HG03039 (cell line): ENCODE data around the gene DNAH10.

Experiments
- ATAC-seq: cut with Tn5 transposase; IDR thresholded peaks from one replicate; pipeline ENCODE4 v1.9.1; 2021; ENCODE audit warnings: mild to moderate bottlenecking, moderate library complexity; ENCODE audit not compliant: unreplicated experiment

The DNAH10 gene

GRCh38 chr12:123761841-123762714 lies at the start of gene DNAH10:
Gene DNAH10, plus strand, starts transcription at chr12:123762301. Its CDS starts 36 bp downstream, at chr12:123762337.
- no peak for ATAC-seq

GRCh38 chr12:123712780-123713319 lies 49.3 kb upstream of the DNAH10 start:
- no peak for ATAC-seq

- no peak for ATAC-seq
Measured at GRCh38 chr12:123713398-123713797, 48.7 kb upstream of the DNAH10 start.

GRCh38 chr12:123713823-123714585 lies 48.1 kb upstream of the DNAH10 start:
- ATAC-seq = no peak

- ATAC-seq = no peak
Measured at GRCh38 chr12:123715195-123715594, 46.9 kb upstream of the DNAH10 start.

GRCh38 chr12:123717350-123717749 lies 44.8 kb upstream of the DNAH10 start:
- ATAC-seq = no peak

GRCh38 chr12:123720141-123720814 lies 41.8 kb upstream of the DNAH10 start:
- no peak for ATAC-seq

- ATAC-seq = no peak
Measured at GRCh38 chr12:123721245-123721644, 40.9 kb upstream of the DNAH10 start.

- ATAC-seq = no peak
Measured at GRCh38 chr12:123723011-123723410, 39.1 kb upstream of the DNAH10 start.

GRCh38 chr12:123723765-123724164 lies 38.3 kb upstream of the DNAH10 start:
- ATAC-seq = no peak

- no peak for ATAC-seq
Measured at GRCh38 chr12:123726244-123726643, 35.9 kb upstream of the DNAH10 start.

- no peak for ATAC-seq
Measured at GRCh38 chr12:123726962-123727361, 35.1 kb upstream of the DNAH10 start.

GRCh38 chr12:123727878-123728277 lies 34.2 kb upstream of the DNAH10 start:
- no peak for ATAC-seq

GRCh38 chr12:123731596-123731995 lies 30.5 kb upstream of the DNAH10 start:
- no peak for ATAC-seq

GRCh38 chr12:123732251-123732650 lies 29.9 kb upstream of the DNAH10 start:
- no peak for ATAC-seq

GRCh38 chr12:123733229-123733628 lies 28.9 kb upstream of the DNAH10 start:
- no peak for ATAC-seq

GRCh38 chr12:123734268-123734667 lies 27.8 kb upstream of the DNAH10 start:
- ATAC-seq = no peak

- no peak for ATAC-seq
Measured at GRCh38 chr12:123741937-123742572, 20.0 kb upstream of the DNAH10 start.

- ATAC-seq = no peak
Measured at GRCh38 chr12:123743002-123743401, 19.1 kb upstream of the DNAH10 start.

- no peak for ATAC-seq
Measured at GRCh38 chr12:123744836-123745235, 17.3 kb upstream of the DNAH10 start.

GRCh38 chr12:123747309-123747708 lies 14.8 kb upstream of the DNAH10 start:
- no peak for ATAC-seq
